RCC 7860 (cell line): ENCODE data around the gene ELOVL4.
A peak's percentile ranks its signal among the peaks of the same experiment; 100 is the strongest.

Source experiments
- DNase-seq: peaks from one replicate; pipeline ENCODE4 v3.0.0-alpha.2; 2015; ENCODE audit warnings: low spot score
- FAIRE-seq: peaks from 2 replicates; lab custom pipeline; 2012; peaks lifted over from hg19 to GRCh38; lab: Jason Lieb, UNC

ELOVL4 gene

DNA sequence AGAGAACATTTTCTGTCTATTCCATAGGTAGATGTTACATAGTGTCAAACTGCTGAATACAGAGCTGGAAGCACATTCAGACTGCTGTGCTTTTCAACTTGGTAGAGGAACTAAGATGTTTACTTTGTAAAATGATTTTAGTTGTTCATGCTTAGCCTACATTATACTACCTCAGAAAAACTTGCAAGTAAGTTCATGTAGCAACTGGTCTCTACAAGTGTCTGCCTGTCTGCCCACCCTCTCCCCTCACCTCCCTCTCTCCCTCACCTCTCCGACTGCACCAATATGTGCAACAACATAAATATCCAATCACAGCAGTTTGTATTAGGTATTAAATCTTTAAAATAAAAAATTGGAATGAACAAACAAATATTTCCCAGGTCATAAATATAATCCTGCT is 25.3 kb downstream of the ELOVL4 start:
- FAIRE-seq (no peak), DNase-seq (no peak)

DNA sequence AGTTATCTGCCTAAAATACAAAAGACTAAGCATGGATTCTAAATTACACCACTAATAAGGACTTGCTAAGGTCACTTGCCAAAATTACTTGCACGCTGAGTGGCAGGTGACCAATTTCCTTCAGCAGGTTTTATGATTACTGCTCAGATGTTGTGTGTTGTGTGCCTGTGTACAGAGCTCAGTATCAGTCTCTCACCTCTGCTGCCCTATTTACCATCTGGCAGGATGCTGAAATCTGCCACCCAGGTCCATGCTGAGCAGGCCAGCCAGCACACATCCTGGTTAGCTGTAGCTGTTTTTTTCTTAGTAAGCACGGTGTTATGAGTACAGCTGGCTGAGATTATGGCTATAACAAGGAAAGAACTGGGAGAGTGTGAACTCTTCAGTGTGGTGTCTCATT is 34.0 kb downstream of the ELOVL4 start:
- DNase-seq: no peak
- FAIRE-seq: no peak

DNA sequence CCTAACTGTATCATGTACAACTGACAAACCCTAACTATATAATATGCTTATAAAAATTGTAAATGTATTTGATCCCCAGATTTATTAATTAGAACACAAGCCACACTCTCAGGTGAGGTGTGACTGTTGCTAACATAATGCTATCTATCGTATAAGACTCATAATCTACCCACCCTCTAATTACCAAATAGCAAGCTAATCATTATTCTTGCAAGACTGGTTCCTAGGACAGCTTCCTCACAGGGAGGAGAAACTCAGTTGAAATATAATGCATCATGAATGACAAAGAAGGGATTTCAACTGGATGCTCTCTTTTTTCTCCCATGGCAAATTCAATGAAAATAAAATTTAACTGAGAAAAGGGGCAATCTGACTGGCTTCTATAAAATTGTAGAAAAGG is 35.4 kb downstream of the ELOVL4 start:
- no peak for DNase-seq
- FAIRE-seq: no peak

DNA sequence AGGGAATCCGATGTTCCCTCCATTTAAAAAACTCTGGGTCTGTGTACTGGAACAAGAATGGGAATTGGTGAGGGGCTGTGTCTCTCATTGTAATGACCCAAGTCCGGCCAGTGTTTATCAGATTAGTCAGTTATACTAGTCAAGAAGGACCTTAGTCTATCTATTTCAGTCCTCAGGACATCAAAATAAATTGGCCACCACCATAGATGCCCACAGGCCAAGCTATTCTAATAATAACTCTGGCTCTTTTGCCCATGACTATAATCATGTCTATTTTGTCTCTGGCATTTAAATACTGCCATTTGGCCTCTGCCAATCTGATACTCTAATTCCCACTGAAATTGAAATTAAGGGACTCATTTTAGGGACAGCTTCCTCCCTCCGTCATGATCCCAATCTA is 37.8 kb downstream of the ELOVL4 start:
- no peak for FAIRE-seq
- DNase-seq: no peak

DNA sequence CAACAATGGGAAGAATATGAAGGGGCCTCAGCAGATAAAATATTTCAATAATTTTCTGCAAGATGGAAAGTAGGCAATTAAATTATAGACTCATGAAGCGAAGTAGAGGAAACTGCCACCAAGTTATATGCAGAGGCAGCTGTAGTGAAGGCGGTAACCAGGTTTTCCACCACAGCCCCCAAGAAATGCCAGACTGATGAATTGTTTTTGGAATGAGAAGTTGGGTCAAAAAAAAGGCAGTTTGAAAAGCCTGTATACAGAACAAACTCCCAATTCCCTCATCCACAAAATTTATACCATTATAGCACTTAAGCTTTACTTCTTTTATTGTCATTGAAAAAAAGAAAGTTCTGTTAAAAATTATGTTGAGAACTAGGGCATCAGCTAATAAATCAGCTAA is 45.3 kb downstream of the ELOVL4 start:
- no peak for DNase-seq
- FAIRE-seq: no peak

DNA sequence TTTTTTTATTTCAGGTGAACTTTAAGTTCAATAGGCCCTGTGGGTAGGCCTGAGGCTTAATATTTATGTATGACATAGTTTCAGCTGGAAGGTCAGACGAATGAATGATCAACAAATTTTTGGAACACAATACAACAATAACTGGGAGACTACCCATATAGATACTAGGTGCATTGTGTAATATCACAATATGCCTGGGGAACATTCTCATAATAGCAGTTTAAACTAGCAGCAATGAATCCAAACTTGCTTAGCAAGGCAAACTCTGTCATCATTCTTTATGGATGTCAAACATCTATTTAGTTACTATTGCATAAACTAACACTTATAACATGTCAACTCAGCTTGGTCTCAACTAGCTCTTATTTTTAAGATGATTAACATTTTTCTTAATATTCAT is 49.3 kb downstream of the ELOVL4 start:
- FAIRE-seq (no peak), DNase-seq (no peak)

DNA sequence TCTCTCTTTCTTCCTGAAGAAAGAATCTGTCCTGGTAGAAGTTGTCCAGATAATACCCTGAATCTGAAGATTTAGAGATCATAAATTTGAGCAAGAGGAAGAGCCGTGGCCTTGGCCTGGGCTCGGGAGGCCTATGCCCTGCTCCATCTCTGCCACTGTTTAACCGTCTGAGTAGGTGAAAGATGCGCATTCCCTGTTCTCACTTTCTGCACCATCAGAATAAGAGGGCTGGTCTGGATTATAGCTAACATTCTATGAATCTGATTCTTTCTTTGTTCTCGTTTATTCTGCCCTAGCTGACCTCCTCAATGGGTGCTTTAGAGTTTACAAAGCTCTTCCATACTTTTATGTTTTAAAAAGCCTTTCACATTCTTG is 51.3 kb downstream of the ELOVL4 start:
- no peak for FAIRE-seq

DNA sequence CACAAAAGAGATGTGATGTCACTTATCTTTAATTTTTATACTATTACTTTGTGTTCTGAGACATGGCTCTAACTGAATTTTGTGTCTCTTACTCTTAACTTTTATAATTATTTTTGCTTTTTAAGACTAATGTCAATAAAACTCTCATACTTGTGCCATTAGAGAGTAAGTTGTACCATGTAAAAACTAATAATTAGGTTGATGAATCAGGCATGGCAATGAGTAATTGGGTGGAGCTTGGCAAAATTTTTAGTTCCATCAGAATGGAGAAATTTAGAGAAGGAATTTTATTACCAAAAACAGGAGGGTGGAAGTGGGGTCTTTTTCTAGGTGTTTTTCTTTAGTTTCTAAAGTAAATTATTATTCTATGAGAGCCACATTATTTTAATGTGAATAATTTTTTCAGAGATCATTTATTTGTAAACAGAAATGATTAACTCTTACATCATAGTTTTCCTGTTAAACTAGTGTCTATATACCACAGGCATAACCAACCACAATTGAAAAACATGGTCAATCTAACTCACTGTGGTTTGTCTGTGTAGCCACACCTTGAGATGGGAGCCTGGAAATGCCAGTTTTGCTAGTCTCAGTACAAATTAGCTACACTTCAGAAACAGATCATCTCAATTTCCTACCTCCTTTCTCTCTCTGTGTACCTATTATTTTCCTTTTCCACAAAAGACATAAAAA is 51.8 kb downstream of the ELOVL4 start:
- DNase-seq: no peak
- no peak for FAIRE-seq

More for the DNA sequence above, 51.3 kb downstream of the ELOVL4 start:
- DNase-seq: no peak

DNA sequence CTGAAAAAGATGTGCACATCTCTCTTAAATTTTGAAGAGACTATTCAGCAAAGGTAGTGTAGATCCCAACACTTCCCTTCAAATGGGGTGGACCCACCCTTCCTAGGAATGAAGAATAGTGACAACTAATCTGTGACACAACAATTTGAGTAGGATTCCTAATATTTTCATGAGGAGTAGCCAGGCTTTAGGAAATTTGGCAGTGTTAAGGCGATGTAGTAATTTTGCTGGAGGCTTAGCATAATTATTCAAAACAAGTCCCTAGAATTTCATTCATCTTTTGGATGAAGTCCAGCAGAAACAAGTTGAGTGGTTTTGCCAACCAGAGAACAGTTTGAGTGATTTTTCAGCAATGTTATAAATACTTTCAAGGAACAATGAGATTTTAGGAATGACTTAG is 52.4 kb downstream of the ELOVL4 start:
- FAIRE-seq: no peak

DNA sequence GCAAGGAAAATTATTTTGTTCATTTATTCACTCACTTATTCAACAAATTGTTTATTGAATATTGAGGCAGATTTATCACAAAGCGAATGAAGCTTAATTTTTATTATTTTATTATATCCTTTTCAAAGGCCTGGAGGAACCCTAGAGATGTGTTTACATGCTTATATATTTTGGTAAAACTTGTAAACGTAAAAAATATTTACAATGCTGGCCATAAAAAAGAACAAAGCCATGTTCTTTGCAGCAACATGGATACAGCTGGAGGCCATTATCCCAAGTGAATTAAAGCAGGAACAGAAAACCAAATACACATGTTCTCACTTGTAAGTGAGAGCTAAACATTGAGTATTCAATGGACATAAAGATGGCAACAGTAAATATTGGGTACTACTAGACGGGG is 58.8 kb downstream of the ELOVL4 start:
- FAIRE-seq: no peak
- DNase-seq: no peak

More for the DNA sequence above, 52.4 kb downstream of the ELOVL4 start:
- no peak for DNase-seq

DNA sequence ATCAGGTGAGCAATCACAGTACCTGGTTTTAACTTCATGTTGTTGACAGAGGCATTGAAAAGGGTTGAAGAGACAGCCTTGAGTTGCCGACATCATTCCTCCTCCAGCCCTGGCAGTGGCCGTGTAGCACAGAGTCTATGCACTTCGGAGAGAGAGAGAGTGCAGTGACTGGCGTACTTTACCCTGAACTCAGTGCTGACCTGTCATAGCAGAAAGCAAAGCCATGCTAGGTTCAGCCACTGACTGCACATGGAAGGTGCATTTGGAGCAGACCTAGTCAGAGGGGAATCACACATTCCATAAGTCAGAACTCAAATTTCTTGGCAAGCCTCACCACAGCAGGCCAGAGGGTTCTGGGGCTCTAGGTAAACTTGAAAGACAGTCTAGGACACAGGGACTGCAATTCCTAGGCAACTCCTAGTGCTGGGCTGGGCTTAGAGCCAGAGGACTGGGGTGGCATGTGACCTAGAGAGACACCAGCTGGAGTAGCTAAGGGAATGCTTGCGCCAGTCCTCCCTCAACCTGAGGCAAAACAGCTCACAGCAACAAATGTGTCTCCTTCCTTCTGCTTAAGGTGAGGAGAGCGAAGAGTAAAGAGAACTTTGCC is 69.1 kb downstream of the ELOVL4 start:
- FAIRE-seq: no peak
- DNase-seq: no peak

DNA sequence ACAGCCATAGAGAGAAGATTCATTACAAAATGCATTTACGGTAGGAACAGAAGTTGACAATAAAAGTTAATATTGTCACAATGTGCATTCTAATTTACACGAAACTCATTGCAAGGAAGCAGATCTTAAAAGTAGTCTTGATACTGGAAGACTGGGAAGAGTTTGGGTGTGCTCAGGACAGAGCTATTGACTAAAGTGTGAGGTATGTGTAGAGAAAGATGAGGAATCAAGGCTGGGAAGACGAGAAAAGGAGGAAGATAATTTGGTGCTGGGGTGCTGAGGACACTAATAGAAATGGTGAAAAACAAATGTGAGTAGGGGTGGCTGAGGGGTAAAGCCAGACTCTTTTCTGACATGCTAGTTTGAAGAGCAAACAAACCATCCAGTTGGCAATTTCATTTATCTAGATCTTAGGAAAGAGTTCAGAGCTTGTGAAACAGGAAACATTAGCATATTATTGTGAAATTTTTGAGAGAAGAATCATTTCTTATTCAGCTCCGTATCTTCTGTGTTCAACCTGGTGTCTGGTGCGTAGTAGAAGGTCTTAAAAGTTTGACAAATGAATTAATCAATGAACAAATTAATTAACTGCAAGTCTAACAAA is 72.7 kb downstream of the ELOVL4 start:
- DNase-seq (no peak), FAIRE-seq (no peak)

DNA sequence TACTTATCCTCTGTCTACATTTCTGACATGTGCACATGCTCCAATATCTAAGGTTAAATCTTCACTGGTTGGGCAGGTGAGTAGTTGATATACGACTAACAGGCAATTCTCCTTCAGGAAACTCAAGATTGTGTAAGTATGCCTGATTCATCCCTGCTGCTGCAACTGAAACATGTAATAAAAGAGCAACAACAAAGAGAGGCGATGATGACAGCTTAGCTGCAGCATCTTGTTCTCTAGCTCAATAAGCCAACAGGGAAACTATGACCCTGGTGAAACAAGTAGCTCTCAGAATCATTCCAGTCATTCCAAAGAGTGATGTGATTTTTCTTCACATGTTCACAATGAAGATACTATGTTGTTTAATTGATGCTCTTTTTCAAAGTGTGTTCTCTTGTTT is 74.4 kb downstream of the ELOVL4 start:
- FAIRE-seq: no peak

DNA sequence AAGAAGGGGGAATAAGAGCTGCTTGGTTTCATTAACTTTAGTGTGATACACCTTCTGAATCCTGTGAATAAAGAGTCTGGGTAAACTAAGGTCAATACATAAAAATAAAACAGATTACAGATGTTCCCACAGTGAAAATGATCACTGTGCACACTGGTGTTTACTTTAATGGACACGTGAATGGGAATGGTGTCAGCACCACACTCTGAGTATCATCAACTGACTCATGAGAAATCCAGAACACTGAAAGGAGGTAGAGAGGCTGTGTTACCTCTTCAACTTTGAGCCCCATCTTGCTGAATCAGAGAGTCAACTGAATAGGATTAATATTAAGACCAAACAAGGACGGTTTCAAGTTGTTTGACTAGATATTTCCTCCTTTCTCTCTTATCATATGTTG is 75.0 kb downstream of the ELOVL4 start:
- FAIRE-seq: no peak
- DNase-seq: no peak

More for the DNA sequence above, 74.4 kb downstream of the ELOVL4 start:
- DNase-seq: no peak

DNA sequence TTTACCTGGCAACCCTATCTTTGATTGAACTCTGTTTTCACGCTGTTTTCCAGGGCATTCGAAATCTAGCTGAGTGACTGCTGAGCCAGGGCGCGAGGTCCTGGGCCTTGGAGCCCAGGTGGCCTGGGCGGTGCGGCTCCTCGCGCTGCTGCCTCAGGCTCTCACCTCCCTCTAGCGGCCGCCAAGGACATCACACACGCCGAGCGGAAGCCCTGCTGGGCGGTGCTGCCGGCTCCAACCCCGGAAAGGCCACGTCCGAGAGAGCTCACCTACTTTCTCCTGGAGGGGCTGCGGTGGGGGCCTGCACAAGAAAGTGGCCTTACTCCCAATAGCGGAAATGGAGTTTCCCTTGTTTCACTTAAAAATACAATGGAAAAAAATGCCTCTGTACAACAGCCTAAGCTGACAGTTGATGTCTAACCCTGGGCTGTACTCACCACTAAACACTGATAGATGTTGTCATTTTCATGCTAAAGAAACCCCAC is 77.7 kb downstream of the ELOVL4 start:
- FAIRE-seq: no peak
- peak; percentile 57 for DNase-seq

DNA sequence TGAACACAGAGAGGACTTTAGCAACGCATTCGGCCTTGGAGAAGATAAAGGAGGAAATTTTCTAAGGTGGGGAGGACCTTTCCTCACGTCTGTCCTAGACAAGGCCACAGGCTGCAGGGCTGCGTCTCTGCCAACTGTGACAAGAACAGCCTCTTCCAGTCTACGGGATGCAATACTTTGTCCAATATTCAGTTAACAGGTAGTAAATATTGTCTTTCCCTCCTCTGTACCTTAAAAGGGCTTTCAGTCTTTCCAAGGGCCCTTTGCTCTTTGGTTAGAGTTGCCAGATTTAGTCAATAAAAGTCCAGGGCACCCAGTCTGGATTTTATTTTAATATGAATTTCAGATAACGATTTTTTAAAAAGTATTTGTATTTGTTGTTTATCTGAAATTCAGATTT is 78.2 kb downstream of the ELOVL4 start:
- no peak for DNase-seq
- no peak for FAIRE-seq

DNA sequence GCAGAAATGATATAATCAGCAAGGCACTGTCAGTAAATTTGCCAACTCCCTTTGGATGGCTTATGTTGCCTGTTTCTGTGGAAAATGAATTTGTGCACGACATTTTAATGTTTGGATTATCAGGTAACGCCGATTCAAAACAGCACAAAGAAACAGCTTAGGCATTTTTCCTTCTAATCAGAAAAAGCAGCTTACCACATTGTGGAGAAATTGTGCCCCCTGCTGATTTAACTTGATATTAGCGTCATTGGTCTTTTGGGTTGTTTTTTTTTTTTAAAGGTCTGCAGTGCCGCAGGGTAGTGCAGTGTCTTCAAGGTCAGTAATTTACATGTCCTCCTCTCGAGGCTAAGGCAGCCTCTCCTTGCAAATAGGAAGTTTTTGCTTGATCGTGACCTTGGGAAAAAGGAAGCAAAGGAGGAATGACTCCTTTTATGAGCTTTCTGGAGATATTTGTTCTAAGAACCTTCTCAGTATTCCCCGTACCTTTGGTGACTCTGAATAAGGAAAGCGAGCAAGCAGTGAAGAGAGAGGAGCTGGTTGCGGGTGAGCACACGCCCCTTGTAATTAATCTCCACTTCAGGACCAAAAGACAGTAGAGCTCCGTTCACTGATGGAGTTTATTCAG is 79.1 kb downstream of the ELOVL4 start:
- peak; percentile 15 for FAIRE-seq
- DNase-seq: peak; percentile 18
